Osteocyte (in vitro differentiated cells): Measurements from ENCODE around the gene MDGA2. TPM values are rescaled to one million over a fixed set of nuclear protein-coding genes. Genes with fewer than 3 reads are reported as not detected.

Source experiments
- DNase-seq: peaks from one replicate; pipeline ENCODE4 v3.0.0; 2021; ENCODE audit warnings: mixed read lengths; ENCODE audit not compliant: unreplicated experiment; ENCODE audit errors: extremely low spot score
- H3K27ac Mint-ChIP-seq: one replicate; pipeline ENCODE4 v1.8.0; 2021; ENCODE audit warnings: mild to moderate bottlenecking, mixed read lengths; ENCODE audit not compliant: unreplicated experiment
- H3K27me3 Mint-ChIP-seq: one replicate; pipeline ENCODE4 v1.8.0; 2021; ENCODE audit warnings: mixed read lengths; ENCODE audit not compliant: unreplicated experiment
- H3K36me3 Mint-ChIP-seq: one replicate; pipeline ENCODE4 v1.8.0; 2021; ENCODE audit warnings: mixed read lengths; ENCODE audit not compliant: unreplicated experiment
- H3K4me1 Mint-ChIP-seq: one replicate; pipeline ENCODE4 v1.8.0; 2021; ENCODE audit warnings: mixed read lengths; ENCODE audit not compliant: unreplicated experiment
- H3K4me3 Mint-ChIP-seq: one replicate; pipeline ENCODE4 v1.8.0; 2021; ENCODE audit warnings: mild to moderate bottlenecking, moderate library complexity, mixed read lengths; ENCODE audit not compliant: unreplicated experiment
- H3K9me3 Mint-ChIP-seq: one replicate; pipeline ENCODE4 v1.8.0; 2021; ENCODE audit warnings: mixed read lengths; ENCODE audit not compliant: unreplicated experiment
- CTCF ChIP-seq: fragments of 200-600 bp; sonication (generic); IDR thresholded peaks from 2 replicates; pipeline ENCODE4 v1.5.0; 2021; ENCODE audit warnings: antibody characterized with exemption, mild to moderate bottlenecking, moderate library complexity
- total RNA-seq: library from RNA; stranded (reverse); gene quantifications from 2 replicates; pipeline ENCODE4 v1.2.1, GENCODE V29; 2021

Gene MDGA2
- total RNA-seq, 1 donor from 2014 or later = 0.19 TPM

GRCh38 chr14:47012533-47013280 is 662.7 kb downstream of the MDGA2 start:
- H3K4me1 Mint-ChIP-seq = no peaks in the 10 kb centered on the region
- peaks cover 3% of the 10 kb centered on the region for H3K27me3 Mint-ChIP-seq
- no peak for DNase-seq
- no peak overlapping the region for H3K27ac Mint-ChIP-seq
- no peak for TF ChIP-seq CTCF
- no peak overlapping the region for H3K4me3 Mint-ChIP-seq
- H3K9me3 Mint-ChIP-seq = no peaks in the 10 kb centered on the region
- no peaks in the 10 kb centered on the region for H3K36me3 Mint-ChIP-seq

DNA sequence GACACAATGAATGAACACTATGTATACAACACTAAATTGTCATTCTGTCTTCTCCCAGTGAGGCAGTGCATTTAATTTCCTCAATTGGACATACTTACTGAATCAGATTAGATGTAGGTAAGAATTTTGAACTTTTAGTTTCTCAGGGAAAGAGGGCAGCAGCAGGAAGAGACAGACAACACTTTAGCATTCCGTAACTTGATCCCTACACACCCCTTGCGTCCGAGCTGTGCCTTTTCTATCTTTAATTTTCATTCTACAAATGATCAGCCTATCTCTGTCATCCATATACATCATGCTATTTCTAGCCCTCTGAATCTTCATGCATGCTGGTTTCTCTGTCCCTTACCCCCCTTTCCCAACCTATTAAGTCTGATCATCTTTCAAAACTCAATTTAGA is 665.8 kb downstream of the MDGA2 start:
- H3K4me1 Mint-ChIP-seq = no peaks in the 10 kb centered on the region
- no peaks in the 10 kb centered on the region for H3K36me3 Mint-ChIP-seq
- no peak for DNase-seq
- H3K4me3 Mint-ChIP-seq = no peak overlapping the region
- H3K9me3 Mint-ChIP-seq = no peaks in the 10 kb centered on the region
- TF ChIP-seq CTCF = no peak
- H3K27me3 Mint-ChIP-seq = peaks cover 3% of the 10 kb centered on the region
- no peak overlapping the region for H3K27ac Mint-ChIP-seq

DNA sequence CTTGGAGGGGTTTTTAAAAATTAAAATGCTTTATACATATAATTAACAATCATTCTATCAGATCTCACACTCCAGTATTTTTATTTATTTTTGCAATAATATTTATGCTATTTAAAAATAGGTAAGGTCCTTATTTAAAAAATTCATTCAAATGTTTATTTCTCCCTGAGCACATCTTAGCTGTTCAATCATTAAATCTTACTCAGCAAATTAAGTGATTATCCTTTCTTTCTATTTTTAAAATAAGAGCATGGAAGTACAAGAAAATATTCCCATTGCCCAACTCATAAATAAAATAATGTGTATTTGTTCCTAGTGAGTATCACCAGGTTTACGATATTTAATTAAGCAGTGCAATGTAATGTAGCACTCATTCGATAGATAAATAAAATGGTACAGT is 666.7 kb downstream of the MDGA2 start:
- no peak overlapping the region for H3K4me3 Mint-ChIP-seq

DNA sequence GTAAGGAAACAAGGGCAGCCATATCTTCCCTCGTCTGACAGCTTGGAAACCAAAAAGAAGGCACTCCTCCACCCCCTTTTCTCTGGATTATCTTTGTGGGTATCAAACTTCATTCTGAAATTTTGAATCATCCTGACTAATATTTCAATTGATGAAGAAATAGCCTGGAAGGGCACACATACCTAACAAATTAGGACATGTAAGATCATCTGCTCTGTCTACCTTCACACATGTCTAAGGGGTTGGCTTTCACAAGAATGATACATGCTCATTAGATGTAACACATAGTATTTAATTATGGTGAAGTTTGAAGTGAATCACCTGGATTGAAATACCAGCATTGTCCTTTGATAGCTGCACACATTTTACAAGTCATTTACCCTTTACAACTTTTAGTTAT is 675.7 kb downstream of the MDGA2 start:
- DNase-seq = no peak
- no peak overlapping the region for H3K4me3 Mint-ChIP-seq
- H3K9me3 Mint-ChIP-seq = no peaks in the 10 kb centered on the region
- H3K27me3 Mint-ChIP-seq = no peaks in the 10 kb centered on the region
- TF ChIP-seq CTCF = no peak
- H3K36me3 Mint-ChIP-seq = no peaks in the 10 kb centered on the region
- no peak overlapping the region for H3K27ac Mint-ChIP-seq
- peaks cover 3% of the 10 kb centered on the region for H3K4me1 Mint-ChIP-seq

More for the DNA sequence above, 666.7 kb downstream of the MDGA2 start:
- Mint-ChIP-seq H3K4me1 (no peaks in the 10 kb centered on the region), H3K36me3 (no peaks in the 10 kb centered on the region), H3K27me3 (peaks cover 3% of the 10 kb centered on the region), H3K9me3 (no peaks in the 10 kb centered on the region), H3K27ac (no peak overlapping the region)
- no peak for DNase-seq
- TF ChIP-seq CTCF = no peak

DNA sequence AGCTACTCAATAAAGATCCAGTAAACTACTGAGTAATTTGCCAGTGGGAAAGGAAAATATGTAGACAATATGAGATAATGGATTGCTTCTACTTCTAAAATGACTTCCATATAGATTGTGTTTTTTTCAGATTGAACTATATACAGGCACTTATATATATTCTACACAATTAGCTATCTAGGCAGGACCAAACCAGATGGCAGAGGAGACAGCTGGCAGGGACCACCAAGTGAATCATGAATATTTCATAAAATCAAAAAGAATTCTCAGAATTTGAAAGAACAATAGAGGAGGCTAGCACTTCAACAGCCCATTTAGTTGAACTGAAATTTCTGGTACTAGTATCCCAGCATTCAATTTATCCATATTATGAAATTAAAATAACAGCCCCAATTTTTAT is 685.8 kb downstream of the MDGA2 start:
- no peaks in the 10 kb centered on the region for H3K4me1 Mint-ChIP-seq
- no peak for TF ChIP-seq CTCF
- no peaks in the 10 kb centered on the region for H3K36me3 Mint-ChIP-seq
- no peak overlapping the region for H3K27ac Mint-ChIP-seq
- H3K4me3 Mint-ChIP-seq = no peak overlapping the region
- no peak for DNase-seq
- H3K9me3 Mint-ChIP-seq = no peaks in the 10 kb centered on the region
- H3K27me3 Mint-ChIP-seq = no peaks in the 10 kb centered on the region
